Stimulated activated CD4-positive, alpha-beta T cell treated with anti-CD3 and anti-CD28 coated beads, Interleukin-2, amount 100 ng/mL, for 4 hours (primary cell): ENCODE data around the gene FOSL2.

ENCODE experiments used
- DNase-seq: peaks from one replicate; pipeline ENCODE4 v3.0.0-alpha.2; 2020; ENCODE audit warnings: low read depth

Gene FOSL2

GRCh38 chr2:28450901-28451565 is 58.4 kb downstream of the FOSL2 start:
- DNase-seq = no peak

- DNase-seq = no peak
These were observed 59.3 kb downstream of the FOSL2 start for GRCh38 chr2:28451793-28452533.

GRCh38 chr2:28452534-28453081 is 60.0 kb downstream of the FOSL2 start:
- peak; percentile 71 for DNase-seq

GRCh38 chr2:28453396-28453795 is 60.7 kb downstream of the FOSL2 start:
- DNase-seq = no peak

- no peak for DNase-seq
These were observed 61.6 kb downstream of the FOSL2 start for GRCh38 chr2:28454016-28454930.

GRCh38 chr2:28457237-28457636 is 64.6 kb downstream of the FOSL2 start:
- no peak for DNase-seq

GRCh38 chr2:28461056-28461455 is 68.4 kb downstream of the FOSL2 start:
- no peak for DNase-seq

GRCh38 chr2:28462122-28462521 is 69.5 kb downstream of the FOSL2 start:
- no peak for DNase-seq

- no peak for DNase-seq
These were observed 70.7 kb downstream of the FOSL2 start for GRCh38 chr2:28463211-28463816.

GRCh38 chr2:28463893-28464292 is 71.2 kb downstream of the FOSL2 start:
- DNase-seq = no peak

- DNase-seq = no peak
These were observed 72.7 kb downstream of the FOSL2 start for GRCh38 chr2:28465148-28465885.
